NCI-H1092 treated with DMSO at 0.1 percent for 48 hours (cell line): ENCODE measurements around the gene DVL2.
A peak's percentile ranks its signal among the peaks of the same experiment; 100 is the strongest.

ENCODE experiments used
- DNase-seq: peaks from one replicate; lab custom pipeline; 2025; lab: John Stamatoyannopoulos, UW

Gene DVL2

DNA sequence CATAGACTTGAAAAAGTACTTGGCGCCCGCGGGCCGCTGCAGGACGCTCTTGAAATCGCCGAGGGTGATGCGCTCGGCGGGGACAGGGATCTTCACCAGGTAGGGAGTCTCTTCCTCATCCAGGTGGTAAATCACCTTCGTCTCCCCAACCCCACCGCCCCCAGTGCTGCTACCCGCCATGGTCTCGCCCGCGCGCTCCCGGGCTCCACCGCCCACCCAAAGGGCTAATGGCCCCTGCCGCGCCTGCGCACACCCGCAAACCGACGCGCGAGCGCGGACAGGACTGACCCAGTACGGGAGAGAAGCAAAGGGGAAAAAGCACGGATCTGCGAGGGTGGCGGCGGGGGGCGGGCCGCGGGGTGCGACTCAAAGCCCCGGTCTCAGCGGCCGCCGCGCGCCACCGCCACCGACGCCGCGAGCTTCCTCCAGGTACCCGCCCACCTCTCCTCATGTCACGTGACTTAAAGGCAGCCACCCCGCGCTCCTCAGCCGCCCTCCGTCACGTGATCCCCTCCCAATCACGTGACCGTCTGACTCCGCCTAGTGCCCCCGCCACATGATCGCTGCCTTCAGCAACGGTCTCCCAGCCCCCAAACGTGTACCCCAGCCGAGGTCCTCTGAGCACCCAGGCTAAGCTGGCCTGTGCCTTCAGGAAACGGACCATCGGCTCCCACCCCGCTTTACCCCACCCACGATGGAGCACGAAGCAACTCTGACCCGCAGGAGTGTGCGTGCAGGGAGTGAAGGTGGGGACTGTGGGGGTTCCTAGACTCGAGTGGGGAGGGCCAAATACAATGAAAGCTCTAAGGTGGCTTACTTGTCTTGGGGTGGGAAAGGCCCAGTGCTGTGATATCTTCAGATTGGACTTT is at the start of gene DVL2:
Gene DVL2 (minus strand): TSS at position 435 of the 869 bp plus-strand sequence. CDS start 255 bp downstream, at position 180.
- DNase-seq = peak; percentile 93

- DNase-seq = no peak
Observed at GRCh38 chr17:7283471-7284216, 49.3 kb upstream of the DVL2 start.

GRCh38 chr17:7282752-7283321 is 48.5 kb upstream of the DVL2 start:
- no peak for DNase-seq

GRCh38 chr17:7281953-7282751 is 47.8 kb upstream of the DVL2 start:
- DNase-seq = no peak

DNA sequence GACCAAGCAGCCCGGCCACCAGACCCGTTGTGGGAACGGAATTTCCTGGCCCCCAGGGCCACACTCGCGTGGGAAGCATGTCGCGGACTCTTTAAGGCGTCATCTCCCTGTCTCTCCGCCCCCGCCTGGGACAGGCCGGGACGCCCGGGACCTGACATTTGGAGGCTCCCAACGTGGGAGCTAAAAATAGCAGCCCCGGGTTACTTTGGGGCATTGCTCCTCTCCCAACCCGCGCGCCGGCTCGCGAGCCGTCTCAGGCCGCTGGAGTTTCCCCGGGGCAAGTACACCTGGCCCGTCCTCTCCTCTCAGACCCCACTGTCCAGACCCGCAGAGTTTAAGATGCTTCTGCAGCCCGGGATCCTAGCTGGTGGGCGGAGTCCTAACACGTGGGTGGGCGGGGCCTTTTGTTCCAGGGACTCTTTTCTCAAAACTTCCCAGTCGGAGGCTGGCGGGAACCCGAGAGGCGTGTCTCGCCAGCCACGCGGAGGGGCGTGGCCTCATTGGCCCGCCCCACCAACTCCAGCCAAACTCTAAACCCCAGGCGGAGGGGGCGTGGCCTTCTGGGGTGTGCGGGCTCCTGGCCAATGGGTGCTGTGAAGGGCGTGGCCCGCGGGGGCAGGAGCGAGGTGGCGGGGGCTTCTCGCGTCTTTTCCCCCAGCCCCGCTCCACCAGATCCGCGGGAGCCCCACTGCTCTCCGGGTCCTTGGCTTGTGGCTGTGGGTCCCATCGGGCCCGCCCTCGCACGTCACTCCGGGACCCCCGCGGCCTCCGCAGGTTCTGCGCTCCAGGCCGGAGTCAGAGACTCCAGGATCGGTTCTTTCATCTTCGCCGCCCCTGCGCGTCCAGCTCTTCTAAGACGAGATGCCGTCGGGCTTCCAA is 47.0 kb upstream of the DVL2 start, which contains the start of gene SLC2A4:
Gene SLC2A4 (plus strand): TSS at position 645 of the 879 bp plus-strand sequence. CDS start 217 bp downstream, at position 862.
- peak; percentile 24 for DNase-seq

GRCh38 chr17:7280519-7281073 is 46.3 kb upstream of the DVL2 start:
- peak; percentile 61 for DNase-seq

DNA sequence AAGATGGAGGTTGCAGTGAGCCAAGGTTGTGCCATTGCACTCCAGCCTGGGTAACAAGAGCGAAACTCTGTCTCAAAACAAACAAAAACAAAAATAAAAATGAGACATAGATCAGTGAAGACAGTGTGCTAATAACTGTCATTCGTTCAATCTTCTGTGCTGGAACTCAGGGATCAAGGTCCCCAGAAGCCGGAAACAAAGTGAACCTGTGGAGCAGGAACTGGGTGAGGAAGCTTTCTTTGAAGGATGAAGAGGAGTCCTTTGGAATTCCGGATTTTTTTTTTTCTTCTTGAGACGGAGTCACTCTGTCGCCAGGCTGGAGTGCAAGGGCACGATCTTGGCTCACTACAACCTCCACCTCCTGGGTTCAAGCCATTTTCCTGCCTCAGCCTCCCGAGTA is 45.1 kb upstream of the DVL2 start:
- DNase-seq = no peak

DNA sequence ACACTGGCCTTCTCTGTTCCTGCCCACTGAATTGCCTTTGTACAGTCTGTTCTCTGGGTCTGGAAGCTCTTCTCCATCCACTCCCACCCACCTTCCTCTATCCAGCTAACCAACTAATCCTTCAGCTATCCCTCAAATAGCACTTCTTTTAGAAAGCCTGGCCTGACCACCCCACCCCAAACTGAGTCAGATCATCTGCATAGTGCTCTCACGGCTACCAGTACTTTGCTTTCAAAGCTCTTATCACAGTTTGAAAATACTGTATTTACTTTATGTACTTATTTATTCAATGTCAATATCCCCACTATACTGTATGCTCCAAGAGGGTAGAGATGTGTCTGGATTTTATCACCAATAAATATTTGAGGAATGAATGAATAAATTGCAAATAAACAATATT is 32.5 kb upstream of the DVL2 start:
- DNase-seq = no peak

- DNase-seq = no peak
Observed at GRCh38 chr17:7263801-7264078, 29.4 kb upstream of the DVL2 start.

GRCh38 chr17:7262935-7263800 is 28.9 kb upstream of the DVL2 start:
- no peak for DNase-seq

DNA sequence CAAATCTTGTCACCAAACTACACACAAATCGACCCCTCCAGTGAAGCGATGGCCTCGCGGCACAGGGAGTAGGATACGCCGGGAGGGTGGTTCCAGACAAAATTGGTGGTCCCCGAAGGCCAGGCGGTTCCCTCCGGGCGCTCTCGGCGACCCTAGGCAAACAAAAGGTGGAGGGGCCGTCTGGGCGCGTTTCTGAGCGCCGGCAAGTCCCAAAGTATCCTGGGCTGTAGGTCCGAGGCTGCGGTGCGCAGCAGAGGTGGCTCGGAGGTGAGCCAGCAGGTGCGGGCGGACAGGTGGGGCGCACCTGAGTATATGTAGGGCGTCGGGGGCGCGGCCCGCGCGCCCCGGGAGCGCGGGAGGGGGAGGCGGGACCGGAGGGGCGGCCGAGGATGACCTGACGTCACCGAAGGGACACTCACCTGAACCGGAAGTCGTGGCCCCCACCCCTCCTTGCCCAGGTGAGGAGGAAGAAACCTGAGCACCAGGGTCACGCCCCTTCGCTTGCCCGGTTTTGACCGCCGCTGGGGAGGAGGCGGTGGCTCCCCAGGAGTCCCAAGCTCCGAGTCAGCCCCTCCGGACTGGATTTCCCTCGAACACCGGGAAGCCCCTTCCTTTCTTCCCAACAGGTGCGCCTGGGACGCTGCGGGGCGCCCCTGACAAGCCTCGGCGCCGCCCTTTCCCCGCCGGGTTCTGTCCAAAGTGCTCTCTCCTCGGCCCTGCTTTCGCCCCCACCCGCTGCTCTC is 28.0 kb upstream of the DVL2 start, which contains the start of gene CLDN7:
Gene CLDN7 (minus strand): TSS at position 287 of the 743 bp plus-strand sequence. CDS start 435 bp downstream, outside the sequence.
- DNase-seq = no peak

- no peak for DNase-seq
Observed at GRCh38 chr17:7261379-7262191, 27.3 kb upstream of the DVL2 start.

- no peak for DNase-seq
Observed at GRCh38 chr17:7260651-7261378, 26.5 kb upstream of the DVL2 start.

GRCh38 chr17:7260151-7260550 is 25.8 kb upstream of the DVL2 start:
- DNase-seq = no peak

DNA sequence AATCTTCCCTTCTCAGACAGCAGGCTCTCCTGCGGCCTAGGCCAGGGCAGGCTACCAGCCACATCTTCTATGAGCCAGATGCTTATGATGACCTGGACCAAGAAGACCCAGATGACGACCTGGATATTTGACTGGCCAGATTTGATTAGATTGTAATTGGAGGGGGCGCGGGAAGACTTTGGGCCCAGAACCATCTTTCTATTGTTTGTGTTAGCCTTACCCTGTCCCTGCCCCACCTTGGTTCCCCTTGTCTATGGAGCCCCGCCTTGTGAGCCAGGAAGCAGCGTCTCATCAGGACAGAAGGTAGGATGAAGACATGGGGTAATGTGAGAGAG is 25.2 kb upstream of the DVL2 start:
- no peak for DNase-seq

- DNase-seq = no peak
Observed at GRCh38 chr17:7258731-7259554, 24.6 kb upstream of the DVL2 start.
